NCI-H146 (cell line): ENCODE data around the gene MLC1.

Source experiments
- DNase-seq: peaks from one replicate; lab custom pipeline; 2025; lab: John Stamatoyannopoulos, UW

Gene MLC1

GRCh38 chr22:50076646-50077535, 8.3 kb downstream of the MLC1 start:
- DNase-seq = no peak

GRCh38 chr22:50074551-50075530, 10.4 kb downstream of the MLC1 start:
- DNase-seq = peak; percentile 55

- no peak for DNase-seq
These were observed 11.2 kb downstream of the MLC1 start for GRCh38 chr22:50074056-50074455.

GRCh38 chr22:50072714-50073538, 12.3 kb downstream of the MLC1 start:
- no peak for DNase-seq

GRCh38 chr22:50072167-50072555, 13.1 kb downstream of the MLC1 start:
- DNase-seq = no peak

GRCh38 chr22:50071432-50072166, 13.6 kb downstream of the MLC1 start:
- DNase-seq = no peak

- DNase-seq = no peak
These were observed 14.9 kb downstream of the MLC1 start for GRCh38 chr22:50070366-50070765.

- no peak for DNase-seq
These were observed 17.1 kb downstream of the MLC1 start for GRCh38 chr22:50068096-50068495.

GRCh38 chr22:50067244-50067643, 18.0 kb downstream of the MLC1 start:
- DNase-seq = no peak

- DNase-seq = no peak
These were observed 20.8 kb downstream of the MLC1 start for GRCh38 chr22:50064453-50064852.

- DNase-seq = no peak
These were observed 21.4 kb downstream of the MLC1 start for GRCh38 chr22:50063589-50064393.

GRCh38 chr22:50062509-50063135, 22.6 kb downstream of the MLC1 start:
- no peak for DNase-seq

GRCh38 chr22:50061824-50062355, 23.3 kb downstream of the MLC1 start:
- DNase-seq = no peak

GRCh38 chr22:50061141-50061823, 23.9 kb downstream of the MLC1 start:
- no peak for DNase-seq

GRCh38 chr22:50060441-50061140, 24.6 kb downstream of the MLC1 start:
- no peak for DNase-seq

- DNase-seq = no peak
These were observed 25.4 kb downstream of the MLC1 start for GRCh38 chr22:50059881-50060262.

- DNase-seq = no peak
These were observed 26.0 kb downstream of the MLC1 start for GRCh38 chr22:50058906-50059880.
